Measurements from ENCODE around the gene MTUS2.
"Not testable (repeated sequence)": the region's sequence is repeated elsewhere in the genome, so short reads cannot be mapped to it uniquely, and the experiment has no call there.

The MTUS2 gene

DNA sequence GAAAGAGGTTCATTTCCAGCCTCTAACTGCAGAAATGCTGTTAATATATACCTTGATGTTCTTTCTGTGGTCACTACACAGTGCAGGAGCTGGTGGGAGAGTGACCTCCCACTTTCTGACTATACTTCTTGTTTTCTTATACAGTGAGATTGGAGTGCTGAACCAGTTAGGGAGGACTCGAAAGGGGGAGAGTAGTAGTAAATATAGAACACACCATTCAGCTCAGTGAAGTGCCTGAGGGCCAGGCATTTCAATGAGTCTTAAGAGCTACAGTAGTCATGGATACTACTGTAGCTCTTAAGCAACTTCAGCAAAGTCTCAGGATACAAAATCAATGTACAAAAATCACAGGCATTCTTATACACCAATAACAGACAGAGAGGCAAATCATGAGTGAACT lies 372.9 kb downstream of the MTUS2 start:
- Histone ChIP-seq H3K4me3 (no peak overlapping the region), H3K27ac (no peak overlapping the region)

DNA sequence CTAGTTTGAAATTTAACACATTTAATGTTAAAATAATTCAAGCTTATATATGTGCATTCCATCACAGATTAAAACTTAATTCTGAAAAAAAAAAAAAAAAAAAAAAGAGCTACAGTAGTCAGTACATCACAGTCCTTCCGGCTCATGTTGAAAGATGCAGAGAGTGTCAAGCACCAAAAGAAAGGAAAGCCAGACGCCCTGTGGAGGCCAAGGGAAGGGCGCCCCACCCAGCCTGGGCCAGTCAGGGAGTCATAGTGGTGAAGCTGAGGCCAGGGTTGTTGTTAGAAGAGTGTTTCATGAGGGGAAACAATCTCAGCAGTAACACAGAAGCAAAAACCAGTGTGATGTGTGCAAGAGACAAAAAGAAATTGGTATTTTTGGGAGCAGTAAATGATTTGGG lies 375.3 kb downstream of the MTUS2 start:
- Histone ChIP-seq H3K4me3 (no peak overlapping the region), H3K27ac (no peak overlapping the region)

DNA sequence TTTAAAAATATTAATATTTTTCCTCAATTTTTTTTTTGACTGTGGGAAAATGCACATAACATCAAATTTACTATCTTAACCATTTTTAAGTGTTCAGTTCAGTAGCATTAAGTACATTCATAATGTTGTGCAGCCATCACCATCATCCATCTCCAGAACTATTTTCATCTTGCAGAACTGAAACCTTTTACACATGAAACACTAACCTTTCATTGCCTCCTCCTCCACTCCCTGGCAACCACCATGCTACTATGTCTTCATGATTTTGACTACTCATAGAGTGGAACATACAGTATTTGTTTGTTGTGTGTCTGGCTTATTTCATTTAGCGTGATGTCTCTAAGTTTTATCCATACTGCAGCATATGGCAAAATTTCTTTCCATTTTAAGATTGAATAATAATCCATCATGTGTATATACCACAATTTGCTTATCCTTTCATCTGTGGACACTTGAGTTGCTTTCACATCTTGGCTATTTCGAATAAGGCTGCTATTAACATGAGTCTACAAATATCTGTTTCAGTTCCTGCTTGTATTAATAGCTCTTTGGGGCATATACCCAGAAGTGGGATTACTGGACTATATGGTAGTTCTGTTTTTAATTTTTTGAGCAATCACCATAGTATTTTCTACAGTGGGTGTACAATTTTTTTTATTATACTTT lies 376.4 kb downstream of the MTUS2 start:
- H3K27ac ChIP-seq, result no peak overlapping the region
- H3K4me3 ChIP-seq, result no peak overlapping the region

DNA sequence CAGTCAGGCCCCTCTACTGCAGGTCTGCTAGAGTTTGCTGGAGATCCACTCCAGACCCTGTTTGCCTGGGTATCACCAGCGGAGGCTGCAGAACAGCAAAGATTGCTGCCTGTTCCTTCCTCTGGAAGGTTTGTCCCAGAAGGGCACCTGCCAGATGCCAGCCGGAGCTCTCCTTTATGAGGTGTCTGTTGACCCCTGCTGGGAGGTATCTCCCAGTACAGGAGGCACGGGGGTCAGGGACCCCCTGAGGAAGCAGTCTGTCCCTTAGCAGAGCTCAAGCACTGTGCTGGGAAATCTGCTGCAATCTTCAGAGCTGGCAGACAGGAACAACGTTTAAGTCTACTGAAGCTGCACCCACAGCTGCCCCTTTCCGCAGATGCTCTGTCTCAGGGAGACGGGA lies 382.6 kb downstream of the MTUS2 start:
- not testable (repeated sequence) for H3K27ac ChIP-seq, H3K4me3 ChIP-seq

DNA sequence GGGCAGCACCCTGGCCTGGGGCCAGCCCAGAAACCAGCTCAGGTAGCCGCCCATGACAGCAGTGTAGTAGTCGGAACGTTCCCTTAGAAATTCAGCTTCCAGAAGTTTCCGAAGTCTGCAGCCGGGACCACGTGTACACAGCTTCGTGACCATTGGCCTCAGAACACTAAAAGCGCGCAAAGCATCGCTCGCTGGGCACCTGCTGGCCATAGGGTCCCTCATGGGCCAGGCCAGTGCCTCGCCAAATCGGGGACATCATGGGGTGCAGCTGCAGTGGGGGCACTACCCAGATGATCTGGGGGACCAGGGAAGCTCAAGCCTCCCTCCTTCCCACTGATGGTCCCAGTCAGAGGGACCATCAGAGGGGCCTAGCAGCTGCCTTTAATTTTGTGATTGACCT lies 384.5 kb downstream of the MTUS2 start:
- no peak overlapping the region for H3K4me3 ChIP-seq

DNA sequence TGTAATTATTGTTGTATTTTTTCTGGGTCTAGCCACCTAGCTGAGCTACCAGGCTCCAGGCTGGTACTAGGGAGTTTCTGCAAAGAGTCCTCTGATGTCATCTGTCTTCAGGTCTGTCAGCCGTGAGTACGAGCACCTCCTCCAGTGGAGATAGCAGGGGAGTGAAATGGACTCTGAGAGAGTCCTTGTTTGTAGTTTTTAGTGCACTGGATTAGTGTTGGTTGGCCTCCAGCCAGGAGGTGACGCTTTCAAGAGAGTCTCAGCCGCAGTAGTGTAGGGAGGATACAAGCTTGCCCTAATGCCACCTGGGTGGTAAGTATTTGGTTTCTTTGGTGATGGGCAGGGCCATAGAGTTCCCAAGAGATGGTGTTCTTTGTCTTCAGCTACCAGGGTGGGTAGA lies 390.5 kb downstream of the MTUS2 start:
- Histone ChIP-seq H3K4me3 (no peak overlapping the region), H3K27ac (no peak overlapping the region)

More for the DNA sequence above, 384.5 kb downstream of the MTUS2 start:
- H3K27ac ChIP-seq, result no peak overlapping the region

DNA sequence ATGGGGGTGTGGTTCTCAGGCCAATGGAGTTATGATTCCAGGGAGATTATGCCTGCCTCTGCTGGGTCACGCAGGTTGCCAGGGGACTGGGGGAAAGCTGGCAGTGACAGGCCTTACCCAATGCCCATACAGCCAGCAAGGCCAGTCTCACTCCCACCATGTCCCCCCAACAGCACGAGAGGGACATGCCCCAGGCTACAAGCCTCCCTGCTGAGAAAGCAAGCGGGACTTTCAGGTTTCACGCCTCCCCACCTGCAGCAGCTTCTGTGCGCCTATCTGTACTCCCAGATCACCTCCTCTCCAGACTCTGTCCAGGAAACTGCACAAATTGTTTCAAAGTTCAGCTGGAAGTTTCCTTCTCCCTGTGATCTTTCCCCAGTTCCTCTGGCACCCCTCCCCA lies 391.0 kb downstream of the MTUS2 start:
- H3K27ac ChIP-seq, H3K4me3 ChIP-seq: not testable (repeated sequence)

DNA sequence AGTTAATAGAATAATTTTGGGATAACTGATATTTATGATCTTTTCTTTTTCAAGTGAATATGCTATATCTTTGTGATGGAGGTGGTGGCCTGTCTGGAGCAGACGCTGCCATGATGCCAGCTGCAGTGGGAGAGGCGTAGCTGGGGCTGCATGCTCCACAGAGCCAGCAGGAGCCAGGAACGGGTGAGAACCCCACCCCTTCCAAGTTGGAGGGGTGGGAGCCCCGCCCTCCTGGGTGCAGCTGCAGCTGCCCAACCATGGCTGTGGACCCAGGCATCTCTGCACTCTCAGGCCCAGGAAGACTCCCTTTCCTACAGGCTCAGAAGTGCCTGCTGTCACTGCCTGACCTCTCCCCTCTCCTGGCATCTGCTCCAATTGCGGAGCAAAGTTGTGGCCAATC lies 402.3 kb downstream of the MTUS2 start:
- Histone ChIP-seq H3K27ac (no peak overlapping the region), H3K4me3 (no peak overlapping the region)

DNA sequence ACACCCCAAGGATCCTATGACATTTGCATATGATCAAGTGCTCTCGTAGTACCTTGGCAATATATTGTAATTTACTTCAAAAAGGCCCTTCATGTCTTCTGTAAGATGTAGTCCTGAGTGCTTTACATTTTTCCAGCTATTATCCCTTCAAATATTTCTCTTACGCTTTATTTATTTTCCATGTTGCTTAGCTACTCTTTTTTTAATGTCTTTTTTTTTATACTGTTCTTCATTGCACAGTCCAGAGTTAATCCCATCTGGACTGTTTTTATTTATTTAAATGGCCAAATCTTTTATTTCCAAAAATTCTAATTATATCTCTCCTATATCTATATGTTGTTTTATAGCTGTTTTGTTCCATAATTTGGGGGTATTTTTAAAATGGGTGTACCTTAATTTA lies 404.1 kb downstream of the MTUS2 start:
- H3K27ac ChIP-seq, result no peak overlapping the region
- no peak overlapping the region for H3K4me3 ChIP-seq

DNA sequence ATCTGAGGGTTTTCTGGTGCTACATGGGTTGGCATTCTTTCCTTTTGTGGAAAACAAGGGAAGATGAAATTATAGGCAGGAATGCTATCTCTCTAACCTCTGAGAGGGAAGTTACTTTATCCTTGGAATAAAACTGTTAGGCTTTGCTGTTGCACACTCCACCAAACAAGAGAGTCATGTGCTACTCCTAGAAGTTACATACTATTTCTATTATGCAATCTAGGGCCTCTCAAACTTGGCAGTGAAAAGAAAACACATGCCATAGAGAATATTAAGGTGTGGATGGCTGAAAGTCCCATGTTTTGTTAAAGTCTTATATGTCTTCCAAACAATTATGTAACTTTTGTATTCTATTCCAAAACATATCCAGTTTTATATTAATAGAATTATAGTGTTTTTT lies 407.4 kb downstream of the MTUS2 start:
- no peak overlapping the region for H3K4me3 ChIP-seq
- H3K27ac ChIP-seq, result no peak overlapping the region

DNA sequence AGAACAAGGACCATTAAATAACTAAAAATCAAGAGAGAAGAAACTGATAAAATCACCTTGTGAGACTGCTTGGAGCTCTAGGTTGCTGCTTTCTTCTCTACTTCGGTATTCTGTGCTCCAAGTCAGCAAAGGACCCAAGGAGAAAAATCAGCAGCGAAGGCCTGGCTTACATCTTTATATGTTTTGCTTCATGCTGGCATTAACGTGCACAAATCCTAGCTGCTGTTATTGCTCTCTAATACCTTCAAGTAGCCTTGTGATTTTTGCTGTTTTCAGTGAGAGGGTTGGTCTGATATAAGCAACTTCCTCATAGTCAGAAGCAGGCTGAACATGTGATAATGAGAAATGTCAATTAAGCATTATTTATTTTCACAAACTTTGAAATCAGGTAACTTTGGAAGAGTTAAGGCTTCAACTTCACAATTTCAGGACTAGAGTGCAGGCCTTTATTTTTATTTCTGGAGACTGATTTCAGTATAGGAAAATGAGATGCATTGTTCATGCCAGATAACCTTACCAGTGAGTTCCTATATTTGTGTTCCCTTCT lies 410.2 kb downstream of the MTUS2 start:
- H3K4me3 ChIP-seq, result no peak overlapping the region
- no peak overlapping the region for H3K27ac ChIP-seq

DNA sequence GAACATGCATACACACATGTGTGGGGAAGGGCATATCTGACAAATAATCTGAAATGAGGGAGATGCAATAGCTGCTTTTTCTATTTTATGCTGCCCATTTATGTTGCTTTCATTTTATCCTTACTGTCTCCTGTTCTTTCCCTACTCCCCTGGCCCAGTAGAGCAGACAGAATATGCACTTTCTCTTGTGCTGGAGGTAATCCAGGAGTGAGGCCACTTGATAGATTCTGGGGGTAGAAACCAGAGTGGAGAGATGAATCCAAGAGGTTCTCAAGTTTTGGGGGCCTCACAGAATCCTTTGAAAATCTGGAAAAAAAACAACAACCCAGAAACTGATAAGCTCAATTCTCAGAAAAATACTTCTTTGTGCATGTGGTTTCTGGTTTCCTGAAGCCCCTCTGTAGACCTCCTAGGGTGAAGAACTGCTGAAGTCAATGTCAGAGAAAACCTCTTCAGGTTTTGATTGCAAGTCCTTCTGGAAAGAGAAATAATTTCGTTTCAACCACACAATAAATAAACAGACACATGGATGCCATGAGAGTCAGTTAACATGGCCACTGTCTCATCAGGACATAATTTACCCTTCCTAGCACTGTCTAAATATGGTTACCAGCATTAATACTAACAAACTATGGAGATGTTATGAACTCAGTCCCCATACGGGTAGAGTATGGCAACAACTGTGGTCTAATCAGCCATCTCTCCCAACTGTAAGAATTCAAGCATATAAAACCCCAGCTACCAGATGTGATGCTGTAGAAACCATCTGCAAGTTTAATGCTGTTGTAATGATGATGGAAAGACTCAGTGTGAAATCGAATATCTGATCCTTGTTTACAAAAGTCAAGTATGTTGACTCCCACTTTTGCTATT lies 419.8 kb downstream of the MTUS2 start:
- Histone ChIP-seq H3K27ac (no peak overlapping the region), H3K4me3 (no peak overlapping the region)

DNA sequence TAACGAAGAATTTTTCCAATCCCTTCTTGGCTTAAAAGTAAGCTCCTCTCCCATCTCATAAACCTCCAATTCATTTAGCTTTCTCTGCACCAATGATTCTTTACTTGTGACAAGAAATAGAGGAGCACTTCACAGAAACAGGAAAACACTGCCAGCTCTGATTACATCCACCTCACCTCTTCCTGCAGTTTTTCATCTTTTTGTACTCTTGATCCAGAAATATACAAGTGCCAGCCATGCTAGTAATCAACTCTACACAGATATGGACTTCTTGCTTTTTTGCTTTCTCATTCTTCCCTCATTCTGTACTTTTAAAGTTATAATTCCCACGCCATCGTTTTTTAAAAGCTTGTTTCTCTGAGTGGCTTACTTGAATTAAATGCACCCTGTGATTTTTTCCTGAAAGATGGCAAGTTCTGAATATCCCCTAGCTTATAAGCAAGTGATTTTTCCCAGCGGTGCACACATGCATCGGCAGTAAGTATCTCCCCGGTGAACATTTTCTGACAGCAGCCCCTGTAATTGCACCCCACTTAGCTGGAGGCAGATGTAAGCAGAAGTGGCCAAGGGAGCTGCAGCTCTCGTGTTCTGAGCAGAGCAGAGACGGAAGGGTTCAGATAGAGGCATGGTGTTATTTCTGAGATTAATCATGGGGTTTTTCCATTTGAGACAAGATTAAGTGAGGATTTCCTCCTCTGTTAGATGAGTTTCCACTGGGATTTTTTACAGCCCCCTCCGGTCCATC lies 434.7 kb downstream of the MTUS2 start:
- Histone ChIP-seq H3K27ac (no peak overlapping the region), H3K4me3 (no peak overlapping the region)

DNA sequence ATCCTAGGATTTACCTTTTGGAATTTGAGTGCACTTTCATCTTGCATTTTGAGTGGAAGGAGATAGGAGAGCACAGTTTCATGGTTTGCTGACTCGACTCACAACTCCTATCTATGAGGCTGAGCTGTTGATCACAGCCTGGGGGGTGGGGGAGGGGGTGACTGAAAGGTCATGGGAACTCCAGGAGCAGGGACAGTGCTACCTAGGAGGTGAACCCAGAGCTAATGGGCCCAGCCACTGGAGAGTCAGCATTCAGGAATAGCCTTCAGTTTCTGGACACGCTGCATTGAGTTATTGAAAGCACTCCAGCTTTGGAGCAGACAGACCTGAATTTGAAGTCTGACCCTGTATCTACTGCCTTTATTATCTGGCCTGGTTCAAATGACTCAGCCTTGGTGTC lies 435.4 kb downstream of the MTUS2 start:
- Histone ChIP-seq H3K27ac (no peak overlapping the region), H3K4me3 (no peak overlapping the region)

DNA sequence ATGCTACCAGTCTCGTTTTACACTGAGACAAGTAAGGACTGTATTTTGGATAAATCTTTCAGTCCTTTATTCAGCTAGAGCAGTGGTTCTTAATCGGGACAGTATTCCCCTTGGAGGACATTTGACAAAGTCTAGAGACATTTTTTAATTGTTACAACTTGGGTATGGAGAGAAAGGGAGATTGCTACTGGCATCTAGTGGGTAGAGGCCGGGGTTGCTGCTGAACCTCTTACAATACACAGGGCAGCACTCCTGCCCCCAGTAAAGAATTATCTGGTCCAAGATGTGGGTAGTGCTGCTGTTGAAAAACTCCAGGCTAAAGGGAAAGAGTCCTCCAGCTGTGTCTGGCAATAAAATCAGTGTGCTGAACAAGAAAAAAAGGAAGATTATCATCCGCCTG lies 440.5 kb downstream of the MTUS2 start:
- no peak overlapping the region for H3K27ac ChIP-seq
- H3K4me3 ChIP-seq, result no peak overlapping the region

DNA sequence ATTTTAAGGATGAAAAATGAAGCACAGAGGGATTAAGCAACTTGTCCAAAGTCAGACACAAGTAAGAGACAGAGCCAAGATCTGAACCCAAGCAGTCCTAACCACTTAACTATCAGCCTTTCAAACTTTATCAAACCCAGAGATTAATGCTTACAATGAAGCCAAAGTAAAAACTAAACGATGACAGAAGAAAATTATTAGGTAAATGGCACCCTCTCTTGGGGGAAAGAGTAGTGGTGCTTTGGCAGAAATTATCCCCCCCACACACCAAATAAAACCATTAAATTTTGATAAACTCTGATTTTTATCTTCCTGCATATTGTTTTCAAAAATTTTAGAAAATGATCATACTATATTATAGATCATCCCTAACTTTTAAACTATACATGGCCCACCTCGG lies 446.1 kb downstream of the MTUS2 start:
- no peak overlapping the region for H3K27ac ChIP-seq
- no peak overlapping the region for H3K4me3 ChIP-seq

DNA sequence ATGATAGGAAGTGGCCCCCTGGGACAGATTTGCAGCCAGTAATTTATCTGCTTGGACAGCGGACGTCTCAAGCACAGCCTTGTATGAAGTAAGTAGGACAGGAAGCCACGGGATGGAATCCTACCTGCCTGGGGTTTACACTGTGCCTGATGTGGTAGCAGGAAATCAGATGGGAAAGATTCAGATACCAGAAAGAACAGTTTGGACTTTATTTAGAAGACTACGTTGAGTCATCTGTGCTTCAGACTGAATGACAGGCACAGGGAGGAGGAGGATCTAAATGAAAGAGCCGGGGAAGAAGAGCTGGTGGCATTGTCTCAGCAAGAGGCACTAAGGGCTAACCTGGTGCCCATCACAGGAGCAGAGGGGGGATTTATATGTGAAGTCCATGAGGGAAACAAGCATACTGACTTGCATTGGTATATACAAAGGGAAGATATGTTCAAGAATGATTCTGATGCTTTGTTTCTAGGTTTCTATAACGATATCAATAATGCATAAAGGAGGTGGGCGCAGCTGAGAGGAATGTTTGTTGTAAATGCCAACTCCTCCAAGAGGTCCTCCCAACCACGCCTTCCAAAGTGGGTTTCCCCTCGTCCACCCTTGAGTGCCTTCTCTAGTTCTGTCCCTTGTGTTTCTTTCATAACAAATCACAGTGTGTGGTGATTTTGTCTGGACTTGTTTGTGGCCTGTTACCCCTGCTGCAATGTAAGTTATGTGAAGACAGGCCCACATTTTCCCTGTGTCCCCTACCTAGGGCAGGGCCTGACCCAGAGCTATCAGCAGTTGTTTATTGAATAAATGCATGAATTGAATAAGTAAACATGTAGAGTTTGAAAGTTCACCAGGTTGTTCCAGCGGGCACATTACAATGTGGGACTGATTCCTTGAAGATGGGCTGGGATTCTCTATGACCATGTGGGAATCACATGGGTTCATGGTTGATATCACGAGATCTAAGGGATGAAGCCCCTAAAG lies 446.9 kb downstream of the MTUS2 start:
- Histone ChIP-seq H3K4me3 (no peak overlapping the region), H3K27ac (no peak overlapping the region)

DNA sequence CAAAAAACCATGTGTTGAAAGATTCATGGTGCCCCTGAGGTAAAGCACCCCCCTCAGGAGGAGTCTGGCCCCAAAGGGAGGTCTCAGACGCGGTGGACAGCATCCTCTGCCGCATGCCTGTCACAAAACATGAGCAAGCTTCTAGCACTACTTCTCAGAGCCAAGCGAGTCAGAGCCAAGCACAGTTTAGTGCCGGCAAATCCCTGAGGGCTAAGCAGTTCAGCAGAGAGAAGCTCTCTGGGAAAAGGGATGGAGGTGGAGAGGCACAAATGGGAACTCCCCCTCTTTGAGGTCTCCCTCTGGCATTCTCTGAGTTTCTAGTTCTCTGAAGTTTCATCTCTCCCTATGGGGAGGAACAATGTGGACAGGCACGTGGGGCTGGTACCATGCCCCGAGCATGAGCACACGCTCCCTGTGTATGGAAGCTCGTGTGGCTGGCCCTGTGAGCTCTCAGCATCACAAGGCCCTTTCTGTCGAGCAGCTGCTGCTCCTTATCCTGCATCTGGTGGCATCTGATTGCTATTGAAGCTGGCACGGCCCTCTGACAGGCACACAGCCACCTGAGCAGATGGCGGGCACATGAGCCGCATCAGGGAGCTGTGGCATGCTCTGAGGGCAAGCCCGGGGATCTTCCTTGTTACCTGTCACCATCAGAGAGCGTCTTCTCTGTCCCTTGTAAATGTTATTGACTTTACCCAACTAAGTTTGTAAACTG lies 450.3 kb downstream of the MTUS2 start:
- H3K4me3 ChIP-seq, result no peak overlapping the region
- H3K27ac ChIP-seq, result no peak overlapping the region

DNA sequence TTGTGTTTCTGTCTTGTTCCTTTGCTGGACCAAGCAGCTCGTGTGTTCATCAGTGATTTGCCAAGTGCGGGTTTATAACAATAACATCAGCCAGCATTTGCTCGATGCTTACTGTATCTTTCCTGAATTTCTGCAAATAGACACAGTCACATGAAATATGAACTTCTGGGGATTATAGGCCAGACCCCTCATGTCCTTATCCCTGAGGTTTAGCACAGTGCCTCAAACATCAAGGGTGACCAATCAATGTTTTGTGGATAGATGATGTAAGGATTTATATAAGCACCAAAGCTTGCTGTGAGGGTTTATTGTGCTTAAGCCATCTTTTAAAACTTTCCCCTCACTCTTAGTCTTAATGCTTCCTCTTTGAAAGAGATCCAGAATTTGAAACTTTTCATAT lies 451.5 kb downstream of the MTUS2 start:
- Histone ChIP-seq H3K27ac (no peak overlapping the region), H3K4me3 (no peak overlapping the region)

Measured in skin epidermis (tissue), 12 donors.